Measurements from ENCODE around the gene ELOVL7.
"Not testable (repeated sequence)": the region's sequence is repeated elsewhere in the genome, so short reads cannot be mapped to it uniquely, and the experiment has no call there.

ELOVL7 gene

GRCh38 chr5:60795424-60795950, 48.6 kb downstream of the ELOVL7 start:
- DNase-seq (ENCODE audit: low read depth, low spot score): not testable (repeated sequence)

GRCh38 chr5:60794691-60795090, 49.4 kb downstream of the ELOVL7 start:
- no peak for DNase-seq (ENCODE audit: low read depth, low spot score)

- no peak for DNase-seq (ENCODE audit: low read depth, low spot score)
Observed at GRCh38 chr5:60792438-60792837, 51.6 kb downstream of the ELOVL7 start.

GRCh38 chr5:60789551-60789950, 54.5 kb downstream of the ELOVL7 start:
- no peak for DNase-seq (ENCODE audit: low read depth, low spot score)

- no peak for DNase-seq (ENCODE audit: low read depth, low spot score)
Observed at GRCh38 chr5:60788863-60789513, 55.1 kb downstream of the ELOVL7 start.

GRCh38 chr5:60779466-60779865, 64.6 kb downstream of the ELOVL7 start:
- DNase-seq (ENCODE audit: low read depth, low spot score): peak; percentile 38

GRCh38 chr5:60776343-60776742, 67.7 kb downstream of the ELOVL7 start:
- no peak for DNase-seq (ENCODE audit: low read depth, low spot score)

GRCh38 chr5:60765019-60765709, 78.9 kb downstream of the ELOVL7 start:
- DNase-seq (ENCODE audit: low read depth, low spot score): no peak

- no peak for DNase-seq (ENCODE audit: low read depth, low spot score)
Observed at GRCh38 chr5:60763061-60763460, 81.0 kb downstream of the ELOVL7 start.

- no peak for DNase-seq (ENCODE audit: low read depth, low spot score)
Observed at GRCh38 chr5:60754495-60754894, 89.6 kb downstream of the ELOVL7 start.

- DNase-seq (ENCODE audit: low read depth, low spot score): no peak
Observed at GRCh38 chr5:60744682-60745081, 99.4 kb downstream of the ELOVL7 start.

- no peak for DNase-seq (ENCODE audit: low read depth, low spot score)
Observed at GRCh38 chr5:60743511-60744314, 100.4 kb downstream of the ELOVL7 start.

GRCh38 chr5:60740322-60740721, 103.7 kb downstream of the ELOVL7 start:
- no peak for DNase-seq (ENCODE audit: low read depth, low spot score)

- DNase-seq (ENCODE audit: low read depth, low spot score): no peak
Observed at GRCh38 chr5:60738933-60739332, 105.1 kb downstream of the ELOVL7 start.

- DNase-seq (ENCODE audit: low read depth, low spot score): no peak
Observed at GRCh38 chr5:60738461-60738860, 105.6 kb downstream of the ELOVL7 start.

- DNase-seq (ENCODE audit: low read depth, low spot score): not testable (repeated sequence)
Observed at GRCh38 chr5:60730858-60731257, 113.2 kb downstream of the ELOVL7 start.

- DNase-seq (ENCODE audit: low read depth, low spot score): no peak
Observed at GRCh38 chr5:60727033-60727679, 116.9 kb downstream of the ELOVL7 start.

GRCh38 chr5:60724126-60724525, 119.9 kb downstream of the ELOVL7 start:
- no peak for DNase-seq (ENCODE audit: low read depth, low spot score)

- DNase-seq (ENCODE audit: low read depth, low spot score): no peak
Observed at GRCh38 chr5:60722416-60722815, 121.7 kb downstream of the ELOVL7 start.

GRCh38 chr5:60719329-60719728, 124.7 kb downstream of the ELOVL7 start:
- DNase-seq (ENCODE audit: low read depth, low spot score): no peak

GRCh38 chr5:60718166-60718892, 125.7 kb downstream of the ELOVL7 start:
- DNase-seq (ENCODE audit: low read depth, low spot score): no peak

All from iPS DF 19.7 (cell line).